ENCODE measurements around the gene RARA.

GRCh38 chr17:40330850-40331470 is 22.0 kb downstream of the RARA start:
- TF ChIP-seq, protein P1, sequence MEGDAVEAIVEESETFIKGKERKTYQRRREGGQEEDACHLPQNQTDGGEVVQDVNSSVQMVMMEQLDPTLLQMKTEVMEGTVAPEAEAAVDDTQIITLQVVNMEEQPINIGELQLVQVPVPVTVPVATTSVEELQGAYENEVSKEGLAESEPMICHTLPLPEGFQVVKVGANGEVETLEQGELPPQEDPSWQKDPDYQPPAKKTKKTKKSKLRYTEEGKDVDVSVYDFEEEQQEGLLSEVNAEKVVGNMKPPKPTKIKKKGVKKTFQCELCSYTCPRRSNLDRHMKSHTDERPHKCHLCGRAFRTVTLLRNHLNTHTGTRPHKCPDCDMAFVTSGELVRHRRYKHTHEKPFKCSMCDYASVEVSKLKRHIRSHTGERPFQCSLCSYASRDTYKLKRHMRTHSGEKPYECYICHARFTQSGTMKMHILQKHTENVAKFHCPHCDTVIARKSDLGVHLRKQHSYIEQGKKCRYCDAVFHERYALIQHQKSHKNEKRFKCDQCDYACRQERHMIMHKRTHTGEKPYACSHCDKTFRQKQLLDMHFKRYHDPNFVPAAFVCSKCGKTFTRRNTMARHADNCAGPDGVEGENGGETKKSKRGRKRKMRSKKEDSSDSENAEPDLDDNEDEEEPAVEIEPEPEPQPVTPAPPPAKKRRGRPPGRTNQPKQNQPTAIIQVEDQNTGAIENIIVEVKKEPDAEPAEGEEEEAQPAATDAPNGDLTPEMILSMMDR (IDR thresholded peaks at IDR 0.05 in 2 of 3, conservative IDR thresholded peaks at IDR 0.05 in 1 of 3; ENCODE audit: borderline replicate concordance in 1 of 3, insufficient read depth in 1 of 3, low read depth in 2 of 3, low read length in 2 of 3) = no peak
- TF ChIP-seq EGR1 (IDR thresholded peaks at IDR 0.05; ENCODE audit: low read depth) (no peak), FOSL1 (IDR thresholded peaks at IDR 0.05; ENCODE audit: low read depth) (no peak)
- TF ChIP-seq, protein P2, sequence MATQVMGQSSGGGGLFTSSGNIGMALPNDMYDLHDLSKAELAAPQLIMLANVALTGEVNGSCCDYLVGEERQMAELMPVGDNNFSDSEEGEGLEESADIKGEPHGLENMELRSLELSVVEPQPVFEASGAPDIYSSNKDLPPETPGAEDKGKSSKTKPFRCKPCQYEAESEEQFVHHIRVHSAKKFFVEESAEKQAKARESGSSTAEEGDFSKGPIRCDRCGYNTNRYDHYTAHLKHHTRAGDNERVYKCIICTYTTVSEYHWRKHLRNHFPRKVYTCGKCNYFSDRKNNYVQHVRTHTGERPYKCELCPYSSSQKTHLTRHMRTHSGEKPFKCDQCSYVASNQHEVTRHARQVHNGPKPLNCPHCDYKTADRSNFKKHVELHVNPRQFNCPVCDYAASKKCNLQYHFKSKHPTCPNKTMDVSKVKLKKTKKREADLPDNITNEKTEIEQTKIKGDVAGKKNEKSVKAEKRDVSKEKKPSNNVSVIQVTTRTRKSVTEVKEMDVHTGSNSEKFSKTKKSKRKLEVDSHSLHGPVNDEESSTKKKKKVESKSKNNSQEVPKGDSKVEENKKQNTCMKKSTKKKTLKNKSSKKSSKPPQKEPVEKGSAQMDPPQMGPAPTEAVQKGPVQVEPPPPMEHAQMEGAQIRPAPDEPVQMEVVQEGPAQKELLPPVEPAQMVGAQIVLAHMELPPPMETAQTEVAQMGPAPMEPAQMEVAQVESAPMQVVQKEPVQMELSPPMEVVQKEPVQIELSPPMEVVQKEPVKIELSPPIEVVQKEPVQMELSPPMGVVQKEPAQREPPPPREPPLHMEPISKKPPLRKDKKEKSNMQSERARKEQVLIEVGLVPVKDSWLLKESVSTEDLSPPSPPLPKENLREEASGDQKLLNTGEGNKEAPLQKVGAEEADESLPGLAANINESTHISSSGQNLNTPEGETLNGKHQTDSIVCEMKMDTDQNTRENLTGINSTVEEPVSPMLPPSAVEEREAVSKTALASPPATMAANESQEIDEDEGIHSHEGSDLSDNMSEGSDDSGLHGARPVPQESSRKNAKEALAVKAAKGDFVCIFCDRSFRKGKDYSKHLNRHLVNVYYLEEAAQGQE (IDR thresholded peaks at IDR 0.05; ENCODE audit: low read depth) = no peak

All from HCT116 (cell line).